Common myeloid progenitor, CD34-positive (primary cell): ENCODE measurements around the gene DIS3L2.
A peak's percentile ranks its signal among the peaks of the same experiment; 100 is the strongest.

Experiments used
- CTCF ChIA-PET: fragments of 350-600 bp; sonication (Branson Sonifier 250); formaldehyde crosslinking; loops from one replicate; lab custom pipeline; 2021; ENCODE audit warnings: antibody characterized with exemption; lab: Charles Lee
- POLR2A ChIA-PET: fragments of 350-600 bp; sonication (Branson Sonifier 250); formaldehyde crosslinking; loops from one replicate; lab custom pipeline; 2021; ENCODE audit warnings: antibody characterized with exemption; lab: Charles Lee
- DNase-seq, 3 donors: peaks; one replicate each; pipeline versions ENCODE4 v3.0.0 to v3.0.0-alpha.2; 2013
- H3K27ac ChIP-seq, 2 experiments: 1 replicate in 1 of 2; 2 replicates in 1 of 2; pipeline ENCODE4 v1.7.0; 2013; ENCODE audit warnings: inconsistent platforms in 2 of 2, low read length in 2 of 2, mild to moderate bottlenecking in 2 of 2, low read depth in 1 of 2, moderate library complexity in 1 of 2; ENCODE audit not compliant: severe bottlenecking in 2 of 2, insufficient read depth in 1 of 2, poor library complexity in 1 of 2
- H3K27me3 ChIP-seq, 5 experiments: replicated peaks in 2 of 5; 1 replicate in 3 of 5; 2 replicates in 2 of 5; pipeline versions ENCODE4 v1.6.1 to v1.7.0; 2013; ENCODE audit warnings: low read length in 4 of 5, mild to moderate bottlenecking in 2 of 5, moderate library complexity in 2 of 5, inconsistent platforms in 1 of 5; ENCODE audit not compliant: insufficient read depth in 5 of 5, control insufficient read depth in 4 of 5
- H3K36me3 ChIP-seq, 4 experiments: 1 replicate in 2 of 4; 2 replicates in 2 of 4; pipeline versions ENCODE4 v1.6.1 to v1.7.0; 2013; ENCODE audit warnings: low read length in 3 of 4, control low read depth in 1 of 4, mild to moderate bottlenecking in 1 of 4; ENCODE audit not compliant: control insufficient read depth in 4 of 4, insufficient read depth in 4 of 4
- H3K4me1 ChIP-seq, 4 experiments: 1 replicate in 3 of 4; 2 replicates in 1 of 4; pipeline versions ENCODE4 v1.6.1 to v1.7.1; 2013; ENCODE audit warnings: low read length in 3 of 4, mild to moderate bottlenecking in 3 of 4, control low read depth in 1 of 4, inconsistent platforms in 1 of 4, moderate library complexity in 1 of 4; ENCODE audit not compliant: control insufficient read depth in 4 of 4, insufficient read depth in 4 of 4; ENCODE audit errors: control extremely low read depth in 1 of 4
- H3K4me3 ChIP-seq, 7 experiments: 1 replicate in 4 of 7; 2 replicates in 3 of 7; pipeline versions ENCODE4 v1.5.1 to v1.7.0; 2013; ENCODE audit warnings: mild to moderate bottlenecking in 7 of 7, low read length in 6 of 7, moderate library complexity in 6 of 7, inconsistent platforms in 2 of 7, low read depth in 2 of 7, control low read depth in 1 of 7; ENCODE audit not compliant: insufficient read depth in 4 of 7, control insufficient read depth in 1 of 7; ENCODE audit errors: extremely low read depth in 1 of 7
- H3K9me3 ChIP-seq, 5 experiments: 1 replicate in 4 of 5; 2 replicates in 1 of 5; pipeline versions ENCODE4 v1.6.1 to v1.7.1; 2013; ENCODE audit warnings: low read length in 4 of 5, mild to moderate bottlenecking in 2 of 5, inconsistent platforms in 1 of 5, low read depth in 1 of 5, moderate library complexity in 1 of 5; ENCODE audit not compliant: control insufficient read depth in 4 of 5, insufficient read depth in 2 of 5; ENCODE audit errors: control extremely low read depth in 1 of 5
- WGBS: methylation state at CpG from one replicate; pipeline ENCODE4 v1.1.5; 2013; ENCODE audit not compliant: insufficient coverage; 5-methylcytosine and 5-hydroxymethylcytosine counted together

The DIS3L2 gene

GRCh38 chr2:232228971-232229894 is 267.7 kb downstream of the DIS3L2 start:
- Histone ChIP-seq H3K36me3 (peaks cover 0 to under 1% (median 0%) of the 10 kb centered on the region in 4 experiments), H3K4me3 (no peak overlapping the region), H3K27me3 (no peaks in the 10 kb centered on the region), H3K9me3 (no peaks in the 10 kb centered on the region), H3K27ac (no peak overlapping the region), H3K4me1 (peaks cover 0 to 7% (median 2%) of the 10 kb centered on the region in 4 experiments)
- ChIA-PET CTCF (interaction anchor here (0.8 to 1.3 kb wide), 2 partner anchors 97 to 304 kb away, joined by 3 read pairs; no protein-coding TSS in a partner anchor), POLR2A (no interaction called here)
- no peak for DNase-seq
- 96% methylated on average over 5 of the region's 7 CpGs for WGBS

GRCh38 chr2:232229911-232230310 is 268.4 kb downstream of the DIS3L2 start:
- Histone ChIP-seq H3K4me3 (no peak overlapping the region), H3K27ac (no peak overlapping the region), H3K4me1 (peaks cover 0 to 7% (median 2%) of the 10 kb centered on the region in 4 experiments), H3K27me3 (no peaks in the 10 kb centered on the region), H3K36me3 (no peaks in the 10 kb centered on the region), H3K9me3 (no peaks in the 10 kb centered on the region)
- CTCF ChIA-PET, result interaction anchor here (0.8 to 1.3 kb wide), 2 partner anchors 96 to 305 kb away, joined by 3 read pairs; no protein-coding TSS in a partner anchor
- WGBS, result 92% methylated on average over 2 of the region's 3 CpGs
- no peak for DNase-seq
- POLR2A ChIA-PET, result no interaction called here

- CTCF ChIA-PET, result no interaction called here
- no peaks in the 10 kb centered on the region for H3K9me3 ChIP-seq
- POLR2A ChIA-PET, result no interaction called here
- 100% methylated on average over 2 of the region's 3 CpGs for WGBS
- peaks cover 0 to 7% (median 2%) of the 10 kb centered on the region in 4 experiments for H3K4me1 ChIP-seq
- H3K27me3 ChIP-seq, result no peaks in the 10 kb centered on the region
- H3K36me3 ChIP-seq, result no peaks in the 10 kb centered on the region
- H3K4me3 ChIP-seq, result no peak overlapping the region
- H3K27ac ChIP-seq, result no peak overlapping the region
- DNase-seq, result peak; percentile 6 to 15 (median 14)
Observed at GRCh38 chr2:232230560-232230959, 269.0 kb downstream of the DIS3L2 start.

- DNase-seq, result no peak
- ChIA-PET CTCF (no interaction called here), POLR2A (no interaction called here)
- 93% methylated on average over 3 of the region's 4 CpGs for WGBS
- no peaks in the 10 kb centered on the region for H3K9me3 ChIP-seq
- no peaks in the 10 kb centered on the region for H3K27me3 ChIP-seq
- H3K27ac ChIP-seq, result no peak overlapping the region
- H3K4me1 ChIP-seq, result peaks cover 0 to 7% (median 2%) of the 10 kb centered on the region in 4 experiments
- H3K4me3 ChIP-seq, result no peak overlapping the region
- H3K36me3 ChIP-seq, result no peaks in the 10 kb centered on the region
Observed at GRCh38 chr2:232231554-232231953, 270.0 kb downstream of the DIS3L2 start.

- H3K9me3 ChIP-seq, result no peaks in the 10 kb centered on the region
- no peaks in the 10 kb centered on the region for H3K36me3 ChIP-seq
- H3K4me3 ChIP-seq, result no peak overlapping the region
- H3K27ac ChIP-seq, result no peak overlapping the region
- H3K27me3 ChIP-seq, result no peaks in the 10 kb centered on the region
- H3K4me1 ChIP-seq, result peaks cover 0 to 7% (median 3%) of the 10 kb centered on the region in 4 experiments
- no peak for DNase-seq
- 100% methylated on average over 1 of the region's 2 CpGs for WGBS
- ChIA-PET POLR2A (no interaction called here), CTCF (no interaction called here)
Observed at GRCh38 chr2:232232915-232233314, 271.4 kb downstream of the DIS3L2 start.

GRCh38 chr2:232234922-232235615 is 273.6 kb downstream of the DIS3L2 start:
- Histone ChIP-seq H3K4me3 (no peak overlapping the region), H3K27me3 (no peaks in the 10 kb centered on the region), H3K9me3 (no peaks in the 10 kb centered on the region), H3K27ac (no peak overlapping the region), H3K36me3 (peaks cover 0 to 13% (median 6%) of the 10 kb centered on the region in 4 experiments), H3K4me1 (peaks cover 0 to 7% (median 3%) of the 10 kb centered on the region in 4 experiments)
- WGBS, result 100% methylated on average over 3 of the region's 4 CpGs
- CTCF ChIA-PET, result interaction anchor here (1.1 kb wide), 1 partner anchor 335 kb away, joined by 3 read pairs; no protein-coding TSS in a partner anchor
- POLR2A ChIA-PET, result interaction anchor here (1.1 kb wide), 1 partner anchor 63 kb away, joined by 3 read pairs; no protein-coding TSS in a partner anchor
- no peak for DNase-seq
